Transverse colon (tissue), 3 donors: ENCODE results near the gene CSHL1.

Experiments
- EP300 ChIP-seq: sonication (generic); formaldehyde crosslinking; IDR thresholded peaks from one replicate; pipeline ENCODE4 v1.6.1; 2017; ENCODE audit warnings: antibody characterized with exemption, low read depth
- POLR2A ChIP-seq: fragments of 450-650 bp; IDR thresholded peaks from one replicate; pipeline ENCODE4 v1.6.1; 2016; ENCODE audit warnings: antibody characterized with exemption, mild to moderate bottlenecking, moderate library complexity
- POLR2AphosphoS5 ChIP-seq, 3 donors: sonication (generic); formaldehyde crosslinking; IDR thresholded peaks; one replicate each; pipeline ENCODE4 v1.6.1; 2016; ENCODE audit warnings: antibody characterized with exemption in 3 of 3

DNA sequence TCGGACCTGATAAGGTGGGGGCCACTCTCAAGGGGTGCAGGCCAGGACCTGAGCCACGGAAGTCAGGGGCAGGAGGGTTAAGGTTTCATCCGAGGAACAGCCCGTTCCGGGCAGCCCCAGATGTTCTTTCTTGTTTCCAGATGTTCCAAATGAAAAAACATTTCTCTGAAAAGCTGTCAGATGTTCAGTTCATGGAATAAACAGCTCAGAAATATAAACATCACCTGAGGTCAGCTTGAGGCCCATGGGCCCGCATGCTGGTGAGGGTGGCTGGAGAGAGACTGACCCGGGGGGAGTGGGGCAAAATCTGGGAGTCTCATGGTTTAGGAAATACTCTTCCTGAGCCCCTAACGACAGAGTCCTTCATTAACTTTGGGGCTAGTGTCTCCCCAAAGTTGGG is 22.5 kb upstream of the CSHL1 start:
- TF ChIP-seq POLR2AphosphoS5 (IDR thresholded peaks at IDR 0.05) (no peak), POLR2A (no peak), EP300 (no peak)
